DMS 273 (cell line): ENCODE data around the gene SYNGR2.

Source experiments
- DNase-seq: peaks from one replicate; lab custom pipeline; 2025; ENCODE audit not compliant: unreplicated experiment; lab: John Stamatoyannopoulos, UW

Gene SYNGR2

DNA sequence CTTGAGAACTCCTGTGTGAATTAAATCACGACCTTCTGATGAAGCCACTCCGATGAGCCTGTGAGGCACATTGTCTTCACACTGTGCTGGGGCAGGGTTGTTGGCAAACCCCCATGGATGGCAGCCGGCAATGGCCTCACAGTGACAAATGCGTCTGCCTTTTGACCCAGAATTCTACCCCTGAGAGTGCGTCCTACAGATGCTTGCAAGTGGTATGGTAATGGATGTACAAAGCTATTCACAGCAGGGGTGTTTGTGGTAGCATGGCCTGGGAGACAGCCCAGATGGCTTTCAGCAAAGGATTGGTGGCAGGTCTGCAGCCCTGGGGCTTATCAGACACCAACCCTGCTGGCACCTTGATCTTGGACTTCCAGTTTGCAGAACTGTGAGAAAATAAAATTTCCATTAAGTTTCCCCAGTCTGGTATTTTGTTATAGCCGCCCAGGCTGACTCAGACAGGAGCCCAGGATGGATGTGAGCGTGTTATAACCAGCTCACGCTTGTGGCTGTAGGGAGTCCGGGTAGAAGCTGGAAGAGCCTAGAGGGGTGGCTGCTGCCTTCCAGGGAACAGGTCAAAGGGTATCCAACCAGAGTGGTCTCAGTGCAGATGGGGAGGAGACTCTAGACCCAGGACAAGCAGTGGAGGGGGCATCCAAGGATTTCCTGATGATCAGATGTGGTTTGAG, 28.9 kb downstream of the SYNGR2 start:
- DNase-seq, result peak; percentile 66

DNA sequence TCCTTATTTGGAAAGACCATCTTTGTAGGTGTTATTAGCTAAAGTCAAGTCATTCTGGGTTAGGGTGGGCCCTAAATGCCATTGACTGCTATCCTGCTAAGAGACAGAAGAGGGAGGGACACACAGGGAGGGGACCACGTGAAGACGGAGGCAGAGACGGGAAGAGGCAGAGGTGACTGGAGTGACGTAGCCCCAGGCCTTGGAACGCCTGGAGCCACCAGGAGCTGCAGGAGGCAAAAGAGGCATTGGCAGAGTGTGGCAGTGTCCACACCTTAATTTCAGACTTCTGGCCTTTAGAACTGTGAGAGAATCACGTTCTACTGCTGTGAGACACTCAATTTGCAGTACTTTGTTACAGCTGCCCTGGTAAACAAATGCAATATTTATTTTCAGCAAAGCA, 32.1 kb downstream of the SYNGR2 start:
- DNase-seq, result no peak

DNA sequence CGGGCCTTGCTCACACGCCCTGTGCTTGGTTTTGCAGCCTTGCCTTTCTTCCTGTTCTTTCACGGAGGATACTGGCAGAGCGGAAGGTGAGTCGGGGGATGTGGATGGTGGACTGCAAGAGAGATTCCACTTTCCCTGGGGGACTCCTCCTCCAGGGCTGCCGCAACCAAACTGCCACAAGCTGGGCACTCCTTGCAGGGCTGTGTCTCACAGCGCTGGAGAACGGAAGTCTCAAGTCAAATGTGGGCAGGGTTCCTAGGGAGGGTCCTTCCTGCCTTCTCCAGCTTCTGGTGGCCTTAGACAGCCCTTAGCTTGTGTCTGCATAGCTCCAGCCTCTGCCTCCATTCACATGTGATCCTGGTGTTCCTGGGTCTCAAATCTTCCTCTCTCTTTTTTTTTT, 34.3 kb downstream of the SYNGR2 start:
- DNase-seq, result no peak

DNA sequence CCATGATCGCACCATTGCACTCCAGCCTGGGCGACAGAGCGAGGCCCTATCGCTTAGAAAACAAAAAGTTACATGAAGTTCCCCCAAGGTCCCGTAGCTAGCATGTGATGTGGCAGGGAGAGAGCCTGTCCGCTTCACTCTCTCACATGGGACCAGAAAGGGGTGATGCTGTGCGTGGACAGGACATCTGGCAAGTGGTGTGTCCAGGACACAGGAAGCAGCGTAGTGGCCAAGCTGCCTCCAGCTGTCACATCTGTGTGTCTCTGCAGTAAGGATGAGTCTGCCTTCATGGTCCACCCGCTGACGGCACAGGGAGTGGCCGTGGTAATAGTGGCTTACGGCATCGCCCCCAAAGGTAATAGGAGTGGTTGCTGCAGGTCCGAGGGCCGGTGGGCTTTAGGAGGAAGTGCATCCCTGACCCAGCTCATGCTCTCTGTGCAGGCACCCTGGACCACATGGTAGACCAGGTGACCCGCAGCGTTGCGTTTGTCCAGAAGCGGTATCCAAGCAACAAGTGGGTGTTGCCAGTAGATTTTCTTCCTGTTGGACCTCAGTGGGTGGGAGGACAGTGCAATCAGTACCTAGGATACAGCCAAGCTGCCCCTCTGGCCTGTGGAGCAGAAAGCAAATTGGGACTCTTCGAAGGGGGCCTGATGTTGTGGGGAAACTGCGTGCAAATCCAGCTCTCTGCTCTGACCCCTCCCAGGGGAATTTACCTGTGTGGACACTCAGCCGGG, 36.2 kb downstream of the SYNGR2 start:
- no peak for DNase-seq

DNA sequence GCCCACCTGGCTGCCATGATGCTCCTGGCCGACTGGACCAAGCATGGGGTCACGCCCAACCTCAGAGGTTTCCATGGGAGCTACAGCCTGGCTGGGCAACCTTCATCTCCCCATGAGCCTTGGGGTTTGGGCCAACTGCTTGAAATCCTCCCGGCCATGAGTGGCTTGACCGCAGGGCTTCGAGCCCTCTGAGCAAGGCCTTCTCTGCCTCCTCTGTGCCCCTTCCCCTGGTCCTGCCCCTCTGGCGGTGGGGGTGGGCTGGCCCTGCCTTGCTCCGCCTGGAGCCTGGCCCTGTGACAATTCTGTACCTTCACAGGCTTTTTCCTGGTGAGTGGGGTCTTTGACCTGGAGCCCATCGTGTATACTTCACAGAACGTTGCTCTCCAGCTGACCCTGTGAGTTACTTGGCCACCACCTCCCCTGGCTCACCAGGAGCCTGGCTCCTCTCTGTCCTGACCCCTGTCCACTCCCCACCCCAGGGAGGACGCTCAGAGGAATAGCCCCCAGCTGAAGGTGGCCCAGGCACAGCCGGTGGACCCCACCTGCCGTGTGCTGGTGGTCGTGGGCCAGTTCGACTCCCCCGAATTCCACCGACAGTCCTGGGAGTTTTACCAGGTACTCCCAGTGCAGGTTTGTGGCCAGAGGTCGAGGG, 36.9 kb downstream of the SYNGR2 start:
- DNase-seq, result no peak

DNA sequence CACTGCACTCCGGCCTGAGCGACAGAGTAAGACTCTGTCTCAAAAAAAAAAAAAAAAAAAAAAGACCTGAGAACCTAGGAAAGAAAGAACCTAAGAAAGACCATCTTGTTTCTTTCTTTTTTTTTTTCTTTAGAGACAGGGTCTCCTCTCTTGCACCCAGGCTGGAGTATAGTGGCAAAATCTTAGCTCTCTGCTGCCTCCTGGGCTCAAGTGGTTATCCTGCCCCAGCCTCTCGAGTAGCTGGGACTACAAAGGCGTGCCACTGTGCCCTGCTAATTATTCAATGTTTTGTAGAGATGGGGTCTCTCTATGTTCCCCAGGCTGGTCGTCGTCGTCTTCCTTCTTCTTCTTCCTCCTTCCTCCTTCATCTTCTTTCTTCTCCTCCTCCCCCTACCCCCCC, 37.9 kb downstream of the SYNGR2 start:
- DNase-seq, result peak; percentile 28

DNA sequence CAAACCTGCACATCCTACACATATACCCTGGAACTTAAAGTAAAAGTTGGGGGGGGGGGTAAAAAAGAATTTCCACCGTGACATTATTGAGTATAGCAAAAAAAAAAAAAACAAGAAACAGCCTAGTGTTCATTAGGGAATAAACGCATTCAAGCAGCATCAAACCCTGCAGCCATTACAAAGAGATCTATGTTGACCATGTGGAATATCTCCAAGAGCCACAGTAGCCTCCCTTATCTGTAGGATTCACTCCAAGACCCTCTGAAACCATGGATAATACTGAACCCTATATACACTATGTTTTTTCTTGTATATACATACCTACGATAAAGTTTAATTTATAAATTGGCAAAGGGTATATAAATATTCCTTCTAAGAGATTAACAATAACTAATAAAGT, 40.1 kb downstream of the SYNGR2 start:
- DNase-seq, result no peak

DNA sequence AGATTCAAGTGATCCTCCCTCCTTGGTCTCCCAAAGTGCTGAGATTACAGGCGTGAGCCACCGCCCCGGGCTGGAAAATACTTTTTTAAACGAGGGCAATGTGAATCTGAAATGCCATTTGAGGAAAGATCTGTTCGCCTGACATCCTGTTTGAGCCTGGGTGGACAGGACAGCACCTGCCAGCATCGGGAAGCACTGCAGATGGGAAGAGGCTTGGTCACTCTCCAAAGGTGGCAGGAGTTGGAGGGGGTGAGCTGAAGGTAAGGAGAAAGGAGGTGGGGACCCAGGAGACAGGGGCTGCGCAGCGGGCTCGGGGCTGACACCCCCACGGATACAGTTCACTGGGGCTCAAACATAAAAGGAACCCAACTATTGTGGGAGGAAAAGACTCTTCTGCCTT, 41.7 kb downstream of the SYNGR2 start:
- no peak for DNase-seq

DNA sequence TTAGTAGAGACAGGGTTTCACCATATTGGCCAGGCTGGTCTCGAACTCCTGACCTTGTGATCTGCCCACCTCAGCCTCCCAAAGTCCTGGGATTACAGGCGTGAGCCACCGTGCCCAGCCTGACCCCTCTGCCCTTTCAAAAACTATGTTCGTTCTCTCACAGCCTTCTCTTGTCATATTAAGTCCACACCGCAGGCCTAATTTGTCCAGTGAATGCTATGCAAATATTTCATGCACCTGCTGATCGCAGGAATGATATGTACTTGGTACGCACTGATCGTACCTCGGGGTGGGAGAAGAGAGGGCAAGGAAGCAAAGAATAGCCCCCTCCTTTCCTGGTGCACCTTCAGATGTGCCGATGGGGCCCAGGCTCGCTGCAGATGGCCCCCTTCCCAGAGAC, 42.7 kb downstream of the SYNGR2 start:
- no peak for DNase-seq

DNA sequence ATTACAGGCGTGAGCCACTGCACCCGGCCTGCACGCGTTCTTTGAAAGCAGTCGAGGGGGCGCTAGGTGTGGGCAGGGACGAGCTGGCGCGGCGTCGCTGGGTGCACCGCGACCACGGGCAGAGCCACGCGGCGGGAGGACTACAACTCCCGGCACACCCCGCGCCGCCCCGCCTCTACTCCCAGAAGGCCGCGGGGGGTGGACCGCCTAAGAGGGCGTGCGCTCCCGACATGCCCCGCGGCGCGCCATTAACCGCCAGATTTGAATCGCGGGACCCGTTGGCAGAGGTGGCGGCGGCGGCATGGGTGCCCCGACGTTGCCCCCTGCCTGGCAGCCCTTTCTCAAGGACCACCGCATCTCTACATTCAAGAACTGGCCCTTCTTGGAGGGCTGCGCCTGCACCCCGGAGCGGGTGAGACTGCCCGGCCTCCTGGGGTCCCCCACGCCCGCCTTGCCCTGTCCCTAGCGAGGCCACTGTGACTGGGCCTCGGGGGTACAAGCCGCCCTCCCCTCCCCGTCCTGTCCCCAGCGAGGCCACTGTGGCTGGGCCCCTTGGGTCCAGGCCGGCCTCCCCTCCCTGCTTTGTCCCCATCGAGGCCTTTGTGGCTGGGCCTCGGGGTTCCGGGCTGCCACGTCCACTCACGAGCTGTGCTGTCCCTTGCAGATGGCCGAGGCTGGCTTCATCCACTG, 45.8 kb downstream of the SYNGR2 start, which contains the start of gene BIRC5:
Gene BIRC5 (plus strand): TSS at position 238 of the 690 bp plus-strand sequence. CDS start 64 bp downstream, at position 302.
- peak; percentile 98 for DNase-seq

DNA sequence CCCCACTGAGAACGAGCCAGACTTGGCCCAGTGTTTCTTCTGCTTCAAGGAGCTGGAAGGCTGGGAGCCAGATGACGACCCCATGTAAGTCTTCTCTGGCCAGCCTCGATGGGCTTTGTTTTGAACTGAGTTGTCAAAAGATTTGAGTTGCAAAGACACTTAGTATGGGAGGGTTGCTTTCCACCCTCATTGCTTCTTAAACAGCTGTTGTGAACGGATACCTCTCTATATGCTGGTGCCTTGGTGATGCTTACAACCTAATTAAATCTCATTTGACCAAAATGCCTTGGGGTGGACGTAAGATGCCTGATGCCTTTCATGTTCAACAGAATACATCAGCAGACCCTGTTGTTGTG, 46.3 kb downstream of the SYNGR2 start:
- peak; percentile 47 for DNase-seq

DNA sequence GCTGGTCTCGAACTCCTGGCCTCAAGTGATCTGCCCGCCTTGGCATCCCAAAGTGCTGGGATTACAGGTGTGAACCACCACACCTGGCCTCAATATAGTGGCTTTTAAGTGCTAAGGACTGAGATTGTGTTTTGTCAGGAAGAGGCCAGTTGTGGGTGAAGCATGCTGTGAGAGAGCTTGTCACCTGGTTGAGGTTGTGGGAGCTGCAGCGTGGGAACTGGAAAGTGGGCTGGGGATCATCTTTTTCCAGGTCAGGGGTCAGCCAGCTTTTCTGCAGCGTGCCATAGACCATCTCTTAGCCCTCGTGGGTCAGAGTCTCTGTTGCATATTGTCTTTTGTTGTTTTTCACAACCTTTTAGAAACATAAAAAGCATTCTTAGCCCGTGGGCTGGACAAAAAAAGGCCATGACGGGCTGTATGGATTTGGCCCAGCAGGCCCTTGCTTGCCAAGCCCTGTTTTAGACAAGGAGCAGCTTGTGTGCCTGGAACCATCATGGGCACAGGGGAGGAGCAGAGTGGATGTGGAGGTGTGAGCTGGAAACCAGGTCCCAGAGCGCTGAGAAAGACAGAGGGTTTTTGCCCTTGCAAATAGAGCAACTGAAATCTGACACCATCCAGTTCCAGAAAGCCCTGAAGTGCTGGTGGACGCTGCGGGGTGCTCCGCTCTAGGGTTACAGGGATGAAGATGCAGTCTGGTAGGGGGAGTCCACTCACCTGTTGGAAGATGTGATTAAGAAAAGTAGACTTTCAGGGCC, 51.2 kb downstream of the SYNGR2 start:
- no peak for DNase-seq
